ENCODE measurements around the gene HMCN2. TPM values are rescaled to one million over a fixed set of nuclear protein-coding genes. Genes with fewer than 3 reads are reported as not detected.

Gene HMCN2
- total and polyA plus RNA-seq, 2 of the 4 experiments (the other 2 are of a cell fraction): 0.02 TPM; not detected in 1

DNA sequence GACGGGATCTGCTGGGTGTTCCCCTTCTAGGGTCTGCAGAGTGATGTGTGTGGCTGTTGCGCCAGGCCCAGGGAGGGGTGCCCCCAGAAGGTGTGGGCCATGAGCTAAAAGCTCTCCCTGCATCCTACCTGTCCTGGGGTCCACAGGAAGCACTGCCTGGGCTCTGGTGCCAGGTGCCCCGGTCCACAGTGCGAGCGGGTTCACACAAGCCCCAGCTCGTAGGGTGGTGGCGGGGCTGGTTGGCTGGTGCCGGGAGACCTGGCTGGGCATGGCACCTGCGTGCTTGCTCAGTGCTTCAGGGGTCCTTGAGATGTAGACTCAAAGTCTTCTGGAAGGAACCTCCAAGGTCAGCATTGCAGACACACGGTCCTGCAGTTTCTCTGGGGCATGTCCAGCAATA is 204.7 kb downstream of the HMCN2 start:
- ChIA-PET POLR2A (ENCODE audit: unreplicated experiment) (no interaction called here), CTCF (no interaction called here)
- intact Hi-C loops (cut with micrococcal nuclease): no loop called here
- H4K91ac ChIP-seq (ENCODE audit: insufficient read depth, low read depth, low read length): no peak overlapping the region
- in situ Hi-C loops (cut with MboI; ENCODE audit: low sequenced_read_pairs): no loop called here
- H3K4me3 ChIP-seq (ENCODE audit: insufficient read depth, low read depth, low read length): no peak overlapping the region
- H3K56ac ChIP-seq (ENCODE audit: extremely low read depth, insufficient read depth, low read length): no peak overlapping the region
- dilution Hi-C loops (cut with HindIII; ENCODE audit: low sequenced_read_pairs, unreplicated experiment): no loop called here
- H3K9ac ChIP-seq (ENCODE audit: low read depth, low read length): no peak overlapping the region
- H2BK20ac ChIP-seq (ENCODE audit: low read depth, low read length): no peak overlapping the region
- H3K9me3 ChIP-seq (ENCODE audit: control insufficient read depth, insufficient read depth, low read length): no peaks in the 10 kb centered on the region
- H4K8ac ChIP-seq (ENCODE audit: low read depth in 2 of 2, low read length in 2 of 2): no peak overlapping the region
- H2BK5ac ChIP-seq (ENCODE audit: low read depth, low read length, poor library complexity, severe bottlenecking): no peak overlapping the region
- no peak overlapping the region for H2AK9ac ChIP-seq (replicated peaks; ENCODE audit: low read depth, low read length, poor library complexity)
- H2BK120ac ChIP-seq (ENCODE audit: low read depth, low read length): no peak overlapping the region
- no peak overlapping the region for H2AK5ac ChIP-seq (ENCODE audit: low read depth, low read length)
- no peak overlapping the region for H3K18ac ChIP-seq (ENCODE audit: low read depth, low read length)
- DNase-seq (no peak), ATAC-seq (ENCODE audit: low read depth) (no peak)
- H3K4me2 ChIP-seq (ENCODE audit: low read depth, low read length): no peak overlapping the region
- no peaks in the 10 kb centered on the region for H3K4me1 ChIP-seq (ENCODE audit: control insufficient read depth, insufficient read depth, low read length)
- no peak overlapping the region for H3K23ac ChIP-seq (ENCODE audit: low read depth, low read length)
- H3K36me3 ChIP-seq (ENCODE audit: control insufficient read depth, insufficient read depth, low read length): no peaks in the 10 kb centered on the region
- no peak overlapping the region for H3K4ac ChIP-seq (ENCODE audit: low read depth, low read length)
- TF ChIP-seq, protein P1, sequence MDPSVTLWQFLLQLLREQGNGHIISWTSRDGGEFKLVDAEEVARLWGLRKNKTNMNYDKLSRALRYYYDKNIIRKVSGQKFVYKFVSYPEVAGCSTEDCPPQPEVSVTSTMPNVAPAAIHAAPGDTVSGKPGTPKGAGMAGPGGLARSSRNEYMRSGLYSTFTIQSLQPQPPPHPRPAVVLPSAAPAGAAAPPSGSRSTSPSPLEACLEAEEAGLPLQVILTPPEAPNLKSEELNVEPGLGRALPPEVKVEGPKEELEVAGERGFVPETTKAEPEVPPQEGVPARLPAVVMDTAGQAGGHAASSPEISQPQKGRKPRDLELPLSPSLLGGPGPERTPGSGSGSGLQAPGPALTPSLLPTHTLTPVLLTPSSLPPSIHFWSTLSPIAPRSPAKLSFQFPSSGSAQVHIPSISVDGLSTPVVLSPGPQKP (IDR thresholded peaks at IDR 0.05; ENCODE audit: borderline replicate concordance, low read depth, low read length): no peak
- TF ChIP-seq SMC3 (IDR thresholded peaks at IDR 0.05; ENCODE audit: low read depth, low read length): no peak
- TF ChIP-seq NFE2L2 (IDR thresholded peaks at IDR 0.05; ENCODE audit: low read depth, low read length): no peak
- TF ChIP-seq RCOR1 (IDR thresholded peaks at IDR 0.05; ENCODE audit: insufficient replicate concordance, low read length): no peak
- TF ChIP-seq RFX5 (IDR thresholded peaks at IDR 0.05; ENCODE audit: low read depth, low read length): no peak
- TF ChIP-seq BHLHE40 (IDR thresholded peaks at IDR 0.05; ENCODE audit: low read depth, low read length): no peak
- no peak for TF ChIP-seq MAZ (IDR thresholded peaks at IDR 0.05; ENCODE audit: borderline replicate concordance, low read depth, low read length)
- no peak for TF ChIP-seq RAD21 (IDR thresholded peaks at IDR 0.05; ENCODE audit: low read length)
- no peak for TF ChIP-seq FOS (IDR thresholded peaks at IDR 0.05; ENCODE audit: low read depth, low read length)
- no peak for TF ChIP-seq POLR2A (IDR thresholded peaks at IDR 0.05; ENCODE audit: low read depth, low read length)
- TF ChIP-seq, protein P2, sequence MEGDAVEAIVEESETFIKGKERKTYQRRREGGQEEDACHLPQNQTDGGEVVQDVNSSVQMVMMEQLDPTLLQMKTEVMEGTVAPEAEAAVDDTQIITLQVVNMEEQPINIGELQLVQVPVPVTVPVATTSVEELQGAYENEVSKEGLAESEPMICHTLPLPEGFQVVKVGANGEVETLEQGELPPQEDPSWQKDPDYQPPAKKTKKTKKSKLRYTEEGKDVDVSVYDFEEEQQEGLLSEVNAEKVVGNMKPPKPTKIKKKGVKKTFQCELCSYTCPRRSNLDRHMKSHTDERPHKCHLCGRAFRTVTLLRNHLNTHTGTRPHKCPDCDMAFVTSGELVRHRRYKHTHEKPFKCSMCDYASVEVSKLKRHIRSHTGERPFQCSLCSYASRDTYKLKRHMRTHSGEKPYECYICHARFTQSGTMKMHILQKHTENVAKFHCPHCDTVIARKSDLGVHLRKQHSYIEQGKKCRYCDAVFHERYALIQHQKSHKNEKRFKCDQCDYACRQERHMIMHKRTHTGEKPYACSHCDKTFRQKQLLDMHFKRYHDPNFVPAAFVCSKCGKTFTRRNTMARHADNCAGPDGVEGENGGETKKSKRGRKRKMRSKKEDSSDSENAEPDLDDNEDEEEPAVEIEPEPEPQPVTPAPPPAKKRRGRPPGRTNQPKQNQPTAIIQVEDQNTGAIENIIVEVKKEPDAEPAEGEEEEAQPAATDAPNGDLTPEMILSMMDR (conservative IDR thresholded peaks at IDR 0.05; ENCODE audit: low read depth, low read length): no peak
- TF ChIP-seq MAFK (IDR thresholded peaks at IDR 0.05; ENCODE audit: low read depth, low read length): no peak
- TF ChIP-seq, protein P3, sequence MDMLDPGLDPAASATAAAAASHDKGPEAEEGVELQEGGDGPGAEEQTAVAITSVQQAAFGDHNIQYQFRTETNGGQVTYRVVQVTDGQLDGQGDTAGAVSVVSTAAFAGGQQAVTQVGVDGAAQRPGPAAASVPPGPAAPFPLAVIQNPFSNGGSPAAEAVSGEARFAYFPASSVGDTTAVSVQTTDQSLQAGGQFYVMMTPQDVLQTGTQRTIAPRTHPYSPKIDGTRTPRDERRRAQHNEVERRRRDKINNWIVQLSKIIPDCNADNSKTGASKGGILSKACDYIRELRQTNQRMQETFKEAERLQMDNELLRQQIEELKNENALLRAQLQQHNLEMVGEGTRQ (IDR thresholded peaks at IDR 0.05; ENCODE audit: low read depth, low read length): no peak
- TF ChIP-seq MXI1 (IDR thresholded peaks at IDR 0.05; ENCODE audit: borderline replicate concordance, low read depth, low read length): no peak
- H3K9me1 ChIP-seq (ENCODE audit: insufficient read depth, low read length): no peaks in the 10 kb centered on the region
- no peak overlapping the region for H3K27ac ChIP-seq (ENCODE audit: insufficient read depth, low read length)
- no peaks in the 10 kb centered on the region for H3K79me1 ChIP-seq (ENCODE audit: low read depth in 1 of 2, low read length in 2 of 2)
- H4K5ac ChIP-seq (ENCODE audit: low read depth, low read length): no peak overlapping the region
- peaks cover 36% of the 10 kb centered on the region for H3K27me3 ChIP-seq (ENCODE audit: control insufficient read depth, insufficient read depth, low read length)
- no peak overlapping the region for H2AFZ ChIP-seq (replicated peaks; ENCODE audit: low read length, poor library complexity)
- BruUV-seq (replicated peaks): no TSS peak
- no peaks in the 10 kb centered on the region for H4K20me1 ChIP-seq (ENCODE audit: insufficient read depth, low read length)
- no peak overlapping the region for H2BK15ac ChIP-seq (ENCODE audit: low read depth, low read length)
- WGBS, 2 experiments (ENCODE audit: extremely low coverage in 2 of 2, insufficient read length in 1 of 2): 80% methylated on average over 2 of the region's 10 CpGs; no CpG with 5 or more reads in 1 of the 2 experiments
- no peak overlapping the region for H3K14ac ChIP-seq (replicated peaks; ENCODE audit: low read depth, low read length)
